ENCODE results near the gene CYBA.

- TF ChIP-seq ELF4 (IDR thresholded peaks at IDR 0.05) = no peak
- TF ChIP-seq ZNF384 (IDR thresholded peaks at IDR 0.05) = no peak
These were observed 3.4 kb downstream of the CYBA start for GRCh38 chr16:88647178-88648070.

Data from HEK293T (cell line).